Muscle of arm (tissue), 14 donors: ENCODE measurements around the gene ADAM19. TPM values are rescaled to one million over a fixed set of nuclear protein-coding genes. Genes with fewer than 3 reads are reported as not detected.

Experiments
- DNase-seq: peaks from one replicate; pipeline ENCODE4 v3.0.0-alpha.2; 2013
- long read RNA-seq, 11 donors: transcript quantifications; one replicate each; lab custom pipeline, GENCODE V29; 2026
- polyA plus RNA-seq, 12 donors: library from polyadenylated mRNA; unstranded; fragments of 120-200 nt; gene quantifications; one replicate each; pipeline ENCODE4 v1.2.1, GENCODE V29; 2013; ENCODE audit not compliant: insufficient read length in 12 of 12

ADAM19 gene
- polyA plus RNA-seq: 10 to 100 TPM; 14.8 to 64.0 (median 20.3) TPM
- long read RNA-seq, donor 1, partial matches to known transcripts: 21 of 21 reads
- long read RNA-seq, donor 1, other reads (novel, unspliced or antisense): 0 of 21 reads
- long read RNA-seq, donor 2: 0 reads
- long read RNA-seq, donor 3, partial matches to known transcripts: 6 of 7 reads
- long read RNA-seq, donor 3, other reads (novel, unspliced or antisense): 0 of 7 reads
- long read RNA-seq, donor 4: 0 reads
- long read RNA-seq, donor 5, partial matches to known transcripts: 0 of 1 reads
- long read RNA-seq, donor 5, other reads (novel, unspliced or antisense): 0 of 1 reads
- long read RNA-seq, donor 6, partial matches to known transcripts: 9 of 9 reads
- long read RNA-seq, donor 6, other reads (novel, unspliced or antisense): 0 of 9 reads
- long read RNA-seq, donor 7: 0 reads
- long read RNA-seq, donor 8, full-length matches to known transcripts: 2 of 2 reads
- long read RNA-seq, donor 8, partial matches to known transcripts: 0 of 2 reads
- long read RNA-seq, donor 8, other reads (novel, unspliced or antisense): 0 of 2 reads
- long read RNA-seq, donor 9: 0 reads
- long read RNA-seq, donor 10, full-length matches to known transcripts: 3 of 3 reads
- long read RNA-seq, donor 10, partial matches to known transcripts: 0 of 3 reads
- long read RNA-seq, donor 10, other reads (novel, unspliced or antisense): 0 of 3 reads
- long read RNA-seq, donor 11: 0 reads

GRCh38 chr5:157575381-157576020 lies at the start of gene ADAM19:
Gene ADAM19 (minus strand): TSS chr5:157575775. CDS start chr5:157575696, 79 bp downstream.
- peak; percentile 57 for DNase-seq

- no peak for DNase-seq
Measured at GRCh38 chr5:157624144-157624543, 48.6 kb upstream of the ADAM19 start.

GRCh38 chr5:157620776-157621175 lies 45.2 kb upstream of the ADAM19 start:
- no peak for DNase-seq

GRCh38 chr5:157618191-157618765 lies 42.7 kb upstream of the ADAM19 start:
- DNase-seq: no peak

- DNase-seq: no peak
Measured at GRCh38 chr5:157616785-157617184, 41.2 kb upstream of the ADAM19 start.

GRCh38 chr5:157613385-157614245 lies 38.0 kb upstream of the ADAM19 start:
- DNase-seq: no peak

GRCh38 chr5:157612581-157612980 lies 37.0 kb upstream of the ADAM19 start:
- DNase-seq: no peak

GRCh38 chr5:157611571-157612476 lies 36.2 kb upstream of the ADAM19 start:
- peak; percentile 25 for DNase-seq

- DNase-seq: no peak
Measured at GRCh38 chr5:157610990-157611389, 35.4 kb upstream of the ADAM19 start.

- DNase-seq: no peak
Measured at GRCh38 chr5:157608972-157609565, 33.5 kb upstream of the ADAM19 start.

GRCh38 chr5:157607371-157608161 lies 32.0 kb upstream of the ADAM19 start:
- DNase-seq: no peak

- no peak for DNase-seq
Measured at GRCh38 chr5:157606046-157606445, 30.5 kb upstream of the ADAM19 start.

- DNase-seq: no peak
Measured at GRCh38 chr5:157603333-157604190, 28.0 kb upstream of the ADAM19 start.

- DNase-seq: no peak
Measured at GRCh38 chr5:157602505-157602904, 26.9 kb upstream of the ADAM19 start.

GRCh38 chr5:157600252-157600651 lies 24.7 kb upstream of the ADAM19 start:
- no peak for DNase-seq

- no peak for DNase-seq
Measured at GRCh38 chr5:157599565-157599964, 24.0 kb upstream of the ADAM19 start.

GRCh38 chr5:157598350-157598936 lies 22.9 kb upstream of the ADAM19 start:
- no peak for DNase-seq
